Measurements from ENCODE around the gene DGKZ. TPM values are rescaled to one million over a fixed set of nuclear protein-coding genes. Genes with fewer than 3 reads are reported as not detected.

Gene DGKZ
- total RNA-seq, 1 experiment from 2014 or later: 115 TPM

GRCh38 chr11:46391578-46392420 lies 44.5 kb downstream of the DGKZ start, which contains the start of gene CHRM4:
Gene CHRM4 (minus strand): TSS chr11:46391776. CDS start chr11:46386557, 5,219 bp downstream.
- DNase-seq (ENCODE audit: low read depth): peak; percentile 59

- peak; percentile 73 for DNase-seq (ENCODE audit: low read depth)
Observed at GRCh38 chr11:46392421-46393230, 45.4 kb downstream of the DGKZ start.

GRCh38 chr11:46393231-46393616 lies 46.0 kb downstream of the DGKZ start:
- DNase-seq (ENCODE audit: low read depth): no peak

GRCh38 chr11:46393759-46394158 lies 46.5 kb downstream of the DGKZ start:
- DNase-seq (ENCODE audit: low read depth): no peak

GRCh38 chr11:46397526-46397925 lies 50.3 kb downstream of the DGKZ start:
- DNase-seq (ENCODE audit: low read depth): no peak

- no peak for DNase-seq (ENCODE audit: low read depth)
Observed at GRCh38 chr11:46402957-46403902, 56.0 kb downstream of the DGKZ start.

- no peak for DNase-seq (ENCODE audit: low read depth)
Observed at GRCh38 chr11:46404476-46405017, 57.3 kb downstream of the DGKZ start.

- DNase-seq (ENCODE audit: low read depth): no peak
Observed at GRCh38 chr11:46407635-46408034, 60.4 kb downstream of the DGKZ start.

GRCh38 chr11:46408407-46408986 lies 61.2 kb downstream of the DGKZ start:
- no peak for DNase-seq (ENCODE audit: low read depth)

GRCh38 chr11:46410021-46410420 lies 62.8 kb downstream of the DGKZ start:
- peak; percentile 32 for DNase-seq (ENCODE audit: low read depth)

GRCh38 chr11:46413760-46414465 lies 66.7 kb downstream of the DGKZ start:
- DNase-seq (ENCODE audit: low read depth): peak; percentile 62

- DNase-seq (ENCODE audit: low read depth): no peak
Observed at GRCh38 chr11:46414466-46414796, 67.2 kb downstream of the DGKZ start.

- no peak for DNase-seq (ENCODE audit: low read depth)
Observed at GRCh38 chr11:46414879-46415278, 67.6 kb downstream of the DGKZ start.

GRCh38 chr11:46417711-46418110 lies 70.4 kb downstream of the DGKZ start:
- DNase-seq (ENCODE audit: low read depth): no peak

GRCh38 chr11:46418751-46419150 lies 71.5 kb downstream of the DGKZ start:
- no peak for DNase-seq (ENCODE audit: low read depth)

GRCh38 chr11:46420513-46420912 lies 73.2 kb downstream of the DGKZ start:
- DNase-seq (ENCODE audit: low read depth): no peak

GRCh38 chr11:46421257-46421880 lies 74.1 kb downstream of the DGKZ start:
- no peak for DNase-seq (ENCODE audit: low read depth)

GRCh38 chr11:46422588-46422987 lies 75.3 kb downstream of the DGKZ start:
- no peak for DNase-seq (ENCODE audit: low read depth)

- no peak for DNase-seq (ENCODE audit: low read depth)
Observed at GRCh38 chr11:46426233-46426991, 79.1 kb downstream of the DGKZ start.

Data from HT1080 (cell line).